Epithelial cell of esophagus (primary cell): ENCODE data around the gene JARID2.

ENCODE experiments used
- DNase-seq: peaks from one replicate; pipeline ENCODE4 v3.0.0; 2010; ENCODE audit warnings: low read depth
- H3K4me3 ChIP-seq: 2 replicates; pipeline ENCODE4 v1.5.1; 2011; ENCODE audit warnings: mild to moderate bottlenecking, low read length, control low read depth
- TF ChIP-seq, protein P1 (sequence below): IDR thresholded peaks from 2 replicates; pipeline ENCODE4 v1.5.1; 2011; ENCODE audit warnings: low read depth, mild to moderate bottlenecking, low read length, control low read depth, inconsistent platforms; ENCODE audit not compliant: insufficient read depth; ENCODE audit errors: missing control alignments

The JARID2 gene

DNA sequence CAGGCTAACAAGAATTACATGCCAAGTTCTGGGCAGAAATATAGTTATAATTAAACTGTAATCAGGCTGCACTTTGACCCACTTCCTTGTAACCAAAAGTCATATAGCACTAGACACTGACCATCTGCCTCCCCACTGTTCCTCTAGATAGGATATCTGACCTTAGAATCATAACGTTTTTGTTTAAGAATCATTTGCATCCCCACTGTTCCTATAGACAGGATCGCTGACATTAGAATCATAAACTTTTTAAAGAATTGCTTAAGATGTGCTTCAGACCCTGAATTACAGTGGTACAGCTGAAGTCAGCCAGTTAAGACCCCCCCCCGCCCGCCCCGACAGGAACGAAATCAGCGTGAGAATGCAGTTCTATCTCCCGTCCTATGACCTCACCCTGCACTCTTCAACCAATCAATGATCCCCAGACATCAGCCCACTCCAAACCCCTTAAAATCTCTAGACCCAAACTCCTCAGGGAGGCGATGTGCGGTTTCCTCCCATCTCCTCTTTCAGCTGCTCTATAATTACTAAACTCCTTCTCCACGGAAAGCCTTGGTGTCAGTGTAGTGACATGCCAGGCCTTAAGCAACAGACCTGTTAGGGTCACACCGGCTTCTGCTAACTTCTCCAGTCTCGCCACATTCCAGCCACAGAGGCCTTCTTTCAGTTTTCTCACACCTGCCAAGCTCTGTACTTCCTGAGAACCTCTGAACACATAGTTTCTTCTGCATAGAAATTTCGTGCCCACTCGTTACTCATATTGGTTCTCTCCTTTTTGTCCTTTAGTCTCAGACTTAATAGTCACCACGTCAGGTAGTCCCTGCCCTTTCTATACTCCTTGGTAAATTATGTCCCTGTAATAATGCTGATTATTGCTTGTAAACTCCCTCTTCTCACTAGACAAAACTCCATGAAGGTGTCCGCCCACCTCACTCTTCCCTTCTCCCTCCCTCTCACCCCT lies 323.4 kb downstream of the JARID2 start:
- TF ChIP-seq, protein P1, sequence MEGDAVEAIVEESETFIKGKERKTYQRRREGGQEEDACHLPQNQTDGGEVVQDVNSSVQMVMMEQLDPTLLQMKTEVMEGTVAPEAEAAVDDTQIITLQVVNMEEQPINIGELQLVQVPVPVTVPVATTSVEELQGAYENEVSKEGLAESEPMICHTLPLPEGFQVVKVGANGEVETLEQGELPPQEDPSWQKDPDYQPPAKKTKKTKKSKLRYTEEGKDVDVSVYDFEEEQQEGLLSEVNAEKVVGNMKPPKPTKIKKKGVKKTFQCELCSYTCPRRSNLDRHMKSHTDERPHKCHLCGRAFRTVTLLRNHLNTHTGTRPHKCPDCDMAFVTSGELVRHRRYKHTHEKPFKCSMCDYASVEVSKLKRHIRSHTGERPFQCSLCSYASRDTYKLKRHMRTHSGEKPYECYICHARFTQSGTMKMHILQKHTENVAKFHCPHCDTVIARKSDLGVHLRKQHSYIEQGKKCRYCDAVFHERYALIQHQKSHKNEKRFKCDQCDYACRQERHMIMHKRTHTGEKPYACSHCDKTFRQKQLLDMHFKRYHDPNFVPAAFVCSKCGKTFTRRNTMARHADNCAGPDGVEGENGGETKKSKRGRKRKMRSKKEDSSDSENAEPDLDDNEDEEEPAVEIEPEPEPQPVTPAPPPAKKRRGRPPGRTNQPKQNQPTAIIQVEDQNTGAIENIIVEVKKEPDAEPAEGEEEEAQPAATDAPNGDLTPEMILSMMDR = no peak
- H3K4me3 ChIP-seq = no peak overlapping the region
- no peak for DNase-seq

DNA sequence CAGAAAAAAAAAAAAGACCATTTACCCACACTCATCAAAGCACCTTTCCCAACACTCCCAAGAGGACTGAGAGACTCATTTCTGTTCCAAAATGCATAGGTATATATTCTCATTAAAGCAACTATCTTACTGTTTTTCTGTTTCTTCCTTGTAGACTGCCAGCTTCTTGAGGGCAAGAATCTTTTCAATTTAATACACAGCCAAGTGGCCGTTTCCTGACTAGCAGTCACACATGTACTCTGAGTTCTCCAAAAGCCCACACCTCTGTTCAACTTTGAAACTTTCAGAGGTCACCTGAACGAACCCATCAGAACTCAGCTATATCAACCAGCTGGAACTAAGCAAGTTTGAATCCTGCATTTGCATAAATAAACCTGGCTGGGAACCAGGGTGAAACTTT lies 324.3 kb downstream of the JARID2 start:
- TF ChIP-seq, protein P1 = no peak
- H3K4me3 ChIP-seq = no peak overlapping the region
- DNase-seq = no peak
